Body of pancreas (tissue), 4 donors: ENCODE data around the gene STARD3. TPM values are rescaled to one million over a fixed set of nuclear protein-coding genes. Genes with fewer than 3 reads are reported as not detected.
A peak's percentile ranks its signal among the peaks of the same experiment; 100 is the strongest.
"Not testable (repeated sequence)": the region's sequence is repeated elsewhere in the genome, so short reads cannot be mapped to it uniquely, and the experiment has no call there.

ENCODE experiments used
- ATAC-seq: fragments of 150-250 bp; one replicate; pipeline ENCODE4 v1.9.1; 2016
- DNase-seq, 4 donors: peaks; one replicate each; pipeline ENCODE4 v3.0.0-alpha.2; 2019
- H3K27ac ChIP-seq, 4 donors: fragments of 200-600 bp; sonication (generic); 1 replicate in 3 of 4; 2 replicates in 1 of 4; pipeline versions ENCODE4 v1.5.1 to v1.6.1; 2016 to 2019; ENCODE audit warnings: mild to moderate bottlenecking in 1 of 4, mixed read lengths in 1 of 4, moderate library complexity in 1 of 4
- H3K27me3 ChIP-seq, 2 donors: fragments of 200-600 bp; sonication (generic); one replicate each; pipeline ENCODE4 v1.6.0; 2016; ENCODE audit warnings: mild to moderate bottlenecking in 1 of 2
- H3K36me3 ChIP-seq, 2 donors: fragments of 200-600 bp; sonication (generic); replicated peaks in 1 of 2; 2 replicates each; pipeline ENCODE4 v1.5.1; 2016; ENCODE audit warnings: low read depth in 2 of 2; ENCODE audit not compliant: insufficient read depth in 1 of 2
- H3K4me1 ChIP-seq: fragments of 200-600 bp; sonication (generic); one replicate; pipeline ENCODE4 v1.6.0; 2016
- H3K4me3 ChIP-seq, 2 donors: fragments of 200-600 bp; sonication (generic); 1 replicate in 1 of 2; 2 replicates in 1 of 2; pipeline ENCODE4 v1.5.1; 2016 to 2019
- H3K9me3 ChIP-seq, 3 donors: fragments of 200-600 bp; sonication (generic); 1 replicate in 2 of 3; 2 replicates in 1 of 3; pipeline ENCODE4 v1.5.1; 2016
- CTCF ChIP-seq, 7 experiments: fragments of 450-650 bp in 4 of 7; fragments of 200-600 bp in 3 of 7; sonication (generic) in 3 of 7; IDR thresholded peaks; one replicate each; pipeline ENCODE4 v1.5.1; 2016 to 2019; ENCODE audit warnings: antibody characterized with exemption in 7 of 7
- POLR2A ChIP-seq, 3 donors: fragments of 450-650 bp; IDR thresholded peaks; one replicate each; pipeline ENCODE4 v1.6.1; 2016; ENCODE audit warnings: antibody characterized with exemption in 3 of 3, mild to moderate bottlenecking in 2 of 3
- WGBS, 2 donors: methylation state at CpG; one replicate each; pipeline ENCODE4 v1.1.5; 2017; 5-methylcytosine and 5-hydroxymethylcytosine counted together
- intact Hi-C: fragments of 100-400 bp; cut with DNase I; formaldehyde crosslinking; loops from one replicate; pipeline ENCODE4 v1.15.1; 2023
- total RNA-seq, 2 donors: library from RNA; depleted of rRNA; stranded (reverse); fragments of >200 nt; gene quantifications; one replicate each; pipeline ENCODE4 v1.1.0, GENCODE V29; 2016

Gene STARD3
- total RNA-seq = 10 to 100 TPM; 30.1 to 63.9 TPM

GRCh38 chr17:39636927-39637736 lies at the start of gene STARD3:
Gene STARD3, plus strand, starts transcription at chr17:39637144. Its CDS starts 16,388 bp downstream, at chr17:39653532.
- ATAC-seq = peak; percentile 84
- peak; percentile 92 to 93 (median 93) for DNase-seq
- TF ChIP-seq CTCF (IDR thresholded peaks at IDR 0.05) = peak in 1 of 7 experiments; percentile 25
- TF ChIP-seq POLR2A (IDR thresholded peaks at IDR 0.05) = peak; percentile 13 to 67 (median 58)
- H3K4me3 ChIP-seq = peak within 1 kb of the TSS; percentile 58 to 84
- intact Hi-C loops = no loop called here
- peak within 1 kb of the TSS; percentile 60 to 90 (median 74) for H3K27ac ChIP-seq
- peaks cover 76% of the 10 kb centered on the region for H3K4me1 ChIP-seq
- no peaks in the 10 kb centered on the region for H3K27me3 ChIP-seq
- WGBS, 2 donors = 0 to 8% methylated on average over 6 to 66 of the region's 69 CpGs
- no peaks in the 10 kb centered on the region for H3K36me3 ChIP-seq
- no peaks in the 10 kb centered on the region for H3K9me3 ChIP-seq

- DNase-seq, H3K27me3 ChIP-seq, H3K9me3 ChIP-seq, H3K4me3 ChIP-seq, intact Hi-C loops, H3K27ac ChIP-seq, ATAC-seq, H3K4me1 ChIP-seq, H3K36me3 ChIP-seq: not testable (repeated sequence)
- WGBS, 2 donors = 45 to 72% methylated on average over 2 of the region's 2 CpGs
These were observed 46.8 kb upstream of the STARD3 start for GRCh38 chr17:39590180-39590579.

- Histone ChIP-seq H3K9me3 (no peaks in the 10 kb centered on the region), H3K27ac (no peak overlapping the region), H3K4me3 (no peak overlapping the region), H3K36me3 (no peaks in the 10 kb centered on the region), H3K4me1 (no peaks in the 10 kb centered on the region), H3K27me3 (peaks cover 0 to 20% of the 10 kb centered on the region in 2 donors)
- TF ChIP-seq POLR2A (IDR thresholded peaks at IDR 0.05) (no peak), CTCF (IDR thresholded peaks at IDR 0.05) (no peak)
- ATAC-seq = peak; percentile 74
- peak; percentile 59 to 72 (median 66) for DNase-seq
- intact Hi-C loops = no loop called here
- WGBS, 2 donors = 3 to 8% methylated on average over 20 to 22 of the region's 22 CpGs
These were observed 44.7 kb upstream of the STARD3 start for GRCh38 chr17:39591958-39592954.

- no peaks in the 10 kb centered on the region for H3K36me3 ChIP-seq
- TF ChIP-seq CTCF (IDR thresholded peaks at IDR 0.05) = no peak
- no peak for TF ChIP-seq POLR2A (IDR thresholded peaks at IDR 0.05)
- peaks cover 10% of the 10 kb centered on the region for H3K4me1 ChIP-seq
- intact Hi-C loops = no loop called here
- peaks cover 0 to 31% of the 10 kb centered on the region in 2 donors for H3K27me3 ChIP-seq
- DNase-seq (no peak), ATAC-seq (no peak)
- H3K4me3 ChIP-seq = no peak overlapping the region
- 79 to 80% methylated on average over 2 of the region's 2 CpGs for WGBS, 2 donors
- no peaks in the 10 kb centered on the region for H3K9me3 ChIP-seq
- no peak overlapping the region for H3K27ac ChIP-seq
These were observed 43.6 kb upstream of the STARD3 start for GRCh38 chr17:39593371-39593770.

- intact Hi-C loops = no loop called here
- Histone ChIP-seq H3K36me3 (no peaks in the 10 kb centered on the region), H3K27ac (no peak overlapping the region), H3K9me3 (no peaks in the 10 kb centered on the region), H3K4me1 (peaks cover 27% of the 10 kb centered on the region), H3K27me3 (peaks cover 0 to 50% of the 10 kb centered on the region in 2 donors), H3K4me3 (no peak overlapping the region)
- TF ChIP-seq CTCF (IDR thresholded peaks at IDR 0.05) = no peak
- TF ChIP-seq POLR2A (IDR thresholded peaks at IDR 0.05) = no peak
- WGBS, 2 donors = 44 to 47% methylated on average over 4 of the region's 4 CpGs
- DNase-seq = no peak
- no peak for ATAC-seq
These were observed 41.6 kb upstream of the STARD3 start for GRCh38 chr17:39595294-39595693.
